IMR-90 (cell line): Measurements from ENCODE around the gene GALNT14. TPM values are rescaled to one million over a fixed set of nuclear protein-coding genes. Genes with fewer than 3 reads are reported as not detected.
A peak's percentile ranks its signal among the peaks of the same experiment; 100 is the strongest.

ENCODE experiments used
- ATAC-seq: fragments of 200-7000 bp; cut with Tn5 transposase; 2 replicates; pipeline ENCODE4 v1.9.1; 2020; ENCODE audit warnings: low read depth, mild to moderate bottlenecking, moderate library complexity
- BruUV-seq: library from RNA; stranded (reverse); fragments of 400-500 nt; replicated peaks from 2 replicates; lab custom pipeline; 2021; lab: Mats Ljungman, UMichigan
- CTCF ChIA-PET: fragments of 300-600 bp; formaldehyde crosslinking; extraction: SDS; loops from one replicate; lab custom pipeline; 2021; ENCODE audit warnings: antibody characterized with exemption; lab: Yijun Ruan, JAX
- POLR2A ChIA-PET: fragments of 300-600 bp; sonication (Branson Sonifier 250); formaldehyde crosslinking; loops from one replicate; lab custom pipeline; 2022; ENCODE audit warnings: antibody characterized with exemption; ENCODE audit not compliant: unreplicated experiment; lab: Charles Lee
- DNase-seq: peaks from one replicate; pipeline ENCODE4 v3.0.0; 2013
- H2AFZ ChIP-seq: replicated peaks from 2 replicates; pipeline ENCODE3; 2013; ENCODE audit warnings: low read length, mild to moderate bottlenecking; ENCODE audit not compliant: poor library complexity
- H2AK5ac ChIP-seq: 2 replicates; pipeline ENCODE4 v1.6.1; 2013; ENCODE audit warnings: low read depth, low read length, inconsistent platforms
- H2AK9ac ChIP-seq: replicated peaks from 2 replicates; pipeline ENCODE3; 2013; ENCODE audit warnings: mild to moderate bottlenecking, low read depth, low read length, moderate library complexity; ENCODE audit not compliant: poor library complexity
- H2BK120ac ChIP-seq: 2 replicates; pipeline ENCODE4 v1.6.1; 2013; ENCODE audit warnings: low read depth, low read length, inconsistent platforms
- H2BK15ac ChIP-seq: 3 replicates; pipeline ENCODE4 v1.6.1; 2013; ENCODE audit warnings: low read depth, low read length, inconsistent platforms
- H2BK20ac ChIP-seq: 2 replicates; pipeline ENCODE4 v1.6.1; 2013; ENCODE audit warnings: low read depth, mild to moderate bottlenecking, inconsistent platforms, low read length, moderate library complexity
- H2BK5ac ChIP-seq: 2 replicates; pipeline ENCODE4 v1.6.1; 2013; ENCODE audit warnings: mild to moderate bottlenecking, low read depth, low read length, inconsistent platforms; ENCODE audit not compliant: poor library complexity, severe bottlenecking
- H3K14ac ChIP-seq: replicated peaks from 2 replicates; pipeline ENCODE4 v1.6.1; 2013; ENCODE audit warnings: low read depth, low read length, inconsistent platforms
- H3K18ac ChIP-seq: 2 replicates; pipeline ENCODE4 v1.6.1; 2013; ENCODE audit warnings: low read depth, low read length, control low read depth
- H3K23ac ChIP-seq: 2 replicates; pipeline ENCODE4 v1.6.1; 2013; ENCODE audit warnings: low read depth, low read length, inconsistent platforms
- H3K27ac ChIP-seq: 2 replicates; pipeline ENCODE4 v1.5.1; 2013; ENCODE audit warnings: mild to moderate bottlenecking, control low read depth, low read length; ENCODE audit not compliant: insufficient read depth
- H3K27me3 ChIP-seq: 2 replicates; pipeline ENCODE4 v1.6.1; 2013; ENCODE audit warnings: low read length; ENCODE audit not compliant: control insufficient read depth, insufficient read depth
- H3K36me3 ChIP-seq: 2 replicates; pipeline ENCODE4 v1.6.1; 2013; ENCODE audit warnings: low read length, mixed read lengths; ENCODE audit not compliant: control insufficient read depth, insufficient read depth
- H3K4ac ChIP-seq: 2 replicates; pipeline ENCODE4 v1.6.1; 2013; ENCODE audit warnings: low read depth, low read length, inconsistent platforms
- H3K4me1 ChIP-seq: 2 replicates; pipeline ENCODE4 v1.6.1; 2013; ENCODE audit warnings: low read length, mixed read lengths; ENCODE audit not compliant: control insufficient read depth, insufficient read depth
- H3K4me2 ChIP-seq: 2 replicates; pipeline ENCODE4 v1.6.1; 2013; ENCODE audit warnings: low read depth, mild to moderate bottlenecking, control low read depth, low read length, moderate library complexity
- H3K4me3 ChIP-seq: 2 replicates; pipeline ENCODE4 v1.5.1; 2013; ENCODE audit warnings: low read depth, mild to moderate bottlenecking, control low read depth, low read length, moderate library complexity; ENCODE audit not compliant: insufficient read depth
- H3K56ac ChIP-seq: 2 replicates; pipeline ENCODE4 v1.6.1; 2013; ENCODE audit warnings: low read length, inconsistent platforms; ENCODE audit not compliant: insufficient read depth; ENCODE audit errors: extremely low read depth
- H3K79me1 ChIP-seq, 2 experiments: 2 replicates each; pipeline ENCODE4 v1.6.1; 2013; ENCODE audit warnings: low read length in 2 of 2, inconsistent platforms in 1 of 2, low read depth in 1 of 2
- H3K9ac ChIP-seq: 2 replicates; pipeline ENCODE4 v1.6.1; 2013; ENCODE audit warnings: low read depth, low read length, control low read depth
- H3K9me1 ChIP-seq: 2 replicates; pipeline ENCODE4 v1.6.1; 2013; ENCODE audit warnings: low read length, inconsistent platforms; ENCODE audit not compliant: insufficient read depth
- H3K9me3 ChIP-seq: 2 replicates; pipeline ENCODE4 v1.6.1; 2013; ENCODE audit warnings: low read length; ENCODE audit not compliant: control insufficient read depth, insufficient read depth
- H4K20me1 ChIP-seq: 2 replicates; pipeline ENCODE4 v1.6.1; 2013; ENCODE audit warnings: low read length, inconsistent platforms; ENCODE audit not compliant: insufficient read depth
- H4K5ac ChIP-seq: 2 replicates; pipeline ENCODE4 v1.6.1; 2013; ENCODE audit warnings: mild to moderate bottlenecking, low read depth, low read length, control low read depth
- H4K8ac ChIP-seq, 2 experiments: 2 replicates each; pipeline ENCODE4 v1.6.1; 2013; ENCODE audit warnings: low read depth in 2 of 2, low read length in 2 of 2, control low read depth in 1 of 2, inconsistent platforms in 1 of 2
- H4K91ac ChIP-seq: 2 replicates; pipeline ENCODE4 v1.6.1; 2013; ENCODE audit warnings: low read depth, low read length, inconsistent platforms; ENCODE audit not compliant: insufficient read depth
- MXI1 ChIP-seq: IDR thresholded peaks from 2 replicates; pipeline ENCODE4 v1.6.1; 2012; ENCODE audit warnings: low read depth, mild to moderate bottlenecking, low read length, moderate library complexity, borderline replicate concordance
- RAD21 ChIP-seq: IDR thresholded peaks from 2 replicates; pipeline ENCODE4 v1.6.1; 2012; ENCODE audit warnings: low read length, improper control_type of control experiment
- SMC3 ChIP-seq: fragments of 150-350 bp; IDR thresholded peaks from 2 replicates; pipeline ENCODE4 v1.6.1; 2016; ENCODE audit warnings: low read depth, mild to moderate bottlenecking, antibody characterized with exemption, low read length, moderate library complexity
- WGBS, 2 experiments: methylation state at CpG; one replicate each; pipeline versions ENCODE4 v1.1.5 to v1.1.7; 2013; ENCODE audit warnings: missing lambda C conversion rate in 2 of 2; ENCODE audit not compliant: insufficient read length in 1 of 2; ENCODE audit errors: extremely low coverage in 2 of 2; 5-methylcytosine and 5-hydroxymethylcytosine counted together
- dilution Hi-C: fragments of 300-500 bp; cut with HindIII; formaldehyde crosslinking; loops from one replicate; pipeline ENCODE4 v1.14.3; 2018; ENCODE audit warnings: low sequenced_read_pairs; ENCODE audit not compliant: unreplicated experiment
- in situ Hi-C: fragments of 300-500 bp; cut with MboI; formaldehyde crosslinking; loops from 3 replicates; pipeline ENCODE4 v1.14.3; 2019; ENCODE audit warnings: low sequenced_read_pairs, inconsistent platforms, mixed read lengths
- intact Hi-C: fragments of 100-400 bp; cut with micrococcal nuclease; formaldehyde crosslinking; loops from 2 replicates; pipeline ENCODE4 v1.10.0; 2022
- polyA plus RNA-seq, 3 experiments: library from polyadenylated mRNA; depleted of rRNA; stranded (reverse); fragments of >200 nt; gene quantifications; 2 replicates each; pipeline ENCODE4 v1.2.3, GENCODE V29; 2012; ENCODE audit warnings: low replicate concordance in 1 of 3
- total RNA-seq: library from RNA; depleted of rRNA; stranded (reverse); fragments of >200 nt; gene quantifications from 2 replicates; pipeline ENCODE4 v1.2.3, GENCODE V29; 2012
- TF ChIP-seq, protein P1 (sequence below): conservative IDR thresholded peaks from 2 replicates; pipeline ENCODE4 v1.5.1; 2012; ENCODE audit warnings: mild to moderate bottlenecking, low read depth, low read length, improper control_type of control experiment

GALNT14 gene
- total and polyA plus RNA-seq, 2 of the 4 experiments (the other 2 are of a cell fraction): 0.15 to 0.18 TPM

DNA sequence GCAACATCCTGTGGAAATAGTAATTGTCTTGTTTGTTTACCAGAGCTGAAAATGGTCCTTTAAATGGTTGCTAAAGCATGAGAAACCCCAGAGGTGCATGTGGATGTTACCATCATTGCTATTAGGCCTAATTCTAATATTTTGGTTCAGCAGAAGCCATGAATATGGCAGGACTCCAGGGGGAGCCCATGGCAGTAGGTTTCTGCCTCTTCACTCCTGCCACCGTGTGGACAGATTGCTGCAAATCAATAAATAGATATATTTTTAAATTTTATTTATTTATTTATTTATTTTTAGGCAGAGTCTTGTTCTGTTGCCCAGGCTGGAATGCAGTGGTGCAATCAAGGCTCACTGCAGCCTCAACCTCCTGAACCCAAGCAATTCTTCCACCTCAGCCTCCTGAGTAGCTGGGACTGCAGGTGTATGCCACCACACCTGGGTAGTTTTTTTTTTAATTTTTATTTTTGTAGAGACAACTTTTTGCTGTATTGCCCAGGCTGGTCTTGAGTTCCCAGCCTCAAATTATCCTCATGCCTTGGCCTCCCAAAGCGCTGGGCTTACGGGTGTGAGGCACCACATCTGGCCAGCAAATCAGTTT, 276.1 kb downstream of the GALNT14 start:
- intact Hi-C loops: loop anchor here (1.0 to 5.0 kb wide), 3 partner anchors 150 to 471 kb away; no protein-coding TSS in a partner anchor
- dilution Hi-C loops: no loop called here

More for the DNA sequence above, 276.1 kb downstream of the GALNT14 start:
- ChIA-PET CTCF (interaction anchor here (0.6 to 2.4 kb wide), 9 partner anchors 11 to 705 kb away, joined by 3 to 13 read pairs (median 4); no protein-coding TSS in a partner anchor), POLR2A (no interaction called here)
- H3K23ac ChIP-seq: no peak overlapping the region
- no peaks in the 10 kb centered on the region for H3K9me3 ChIP-seq
- H2BK20ac ChIP-seq: no peak overlapping the region
- no TSS peak for BruUV-seq
- H3K4me2 ChIP-seq: no peak overlapping the region
- H3K18ac ChIP-seq: no peak overlapping the region
- H3K56ac ChIP-seq: no peak overlapping the region
- no peak overlapping the region for H3K4me3 ChIP-seq
- TF ChIP-seq RAD21: peak; percentile 49
- TF ChIP-seq MXI1: no peak
- TF ChIP-seq SMC3: peak; percentile 70
- TF ChIP-seq, protein P1, sequence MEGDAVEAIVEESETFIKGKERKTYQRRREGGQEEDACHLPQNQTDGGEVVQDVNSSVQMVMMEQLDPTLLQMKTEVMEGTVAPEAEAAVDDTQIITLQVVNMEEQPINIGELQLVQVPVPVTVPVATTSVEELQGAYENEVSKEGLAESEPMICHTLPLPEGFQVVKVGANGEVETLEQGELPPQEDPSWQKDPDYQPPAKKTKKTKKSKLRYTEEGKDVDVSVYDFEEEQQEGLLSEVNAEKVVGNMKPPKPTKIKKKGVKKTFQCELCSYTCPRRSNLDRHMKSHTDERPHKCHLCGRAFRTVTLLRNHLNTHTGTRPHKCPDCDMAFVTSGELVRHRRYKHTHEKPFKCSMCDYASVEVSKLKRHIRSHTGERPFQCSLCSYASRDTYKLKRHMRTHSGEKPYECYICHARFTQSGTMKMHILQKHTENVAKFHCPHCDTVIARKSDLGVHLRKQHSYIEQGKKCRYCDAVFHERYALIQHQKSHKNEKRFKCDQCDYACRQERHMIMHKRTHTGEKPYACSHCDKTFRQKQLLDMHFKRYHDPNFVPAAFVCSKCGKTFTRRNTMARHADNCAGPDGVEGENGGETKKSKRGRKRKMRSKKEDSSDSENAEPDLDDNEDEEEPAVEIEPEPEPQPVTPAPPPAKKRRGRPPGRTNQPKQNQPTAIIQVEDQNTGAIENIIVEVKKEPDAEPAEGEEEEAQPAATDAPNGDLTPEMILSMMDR: peak; percentile 88
- no peak overlapping the region for H3K14ac ChIP-seq
- no peaks in the 10 kb centered on the region for H3K79me1 ChIP-seq
- no peak overlapping the region for H2AFZ ChIP-seq
- H3K27me3 ChIP-seq: no peaks in the 10 kb centered on the region
- H2BK120ac ChIP-seq: no peak overlapping the region
- no peak overlapping the region for H2AK5ac ChIP-seq
- no peaks in the 10 kb centered on the region for H3K9me1 ChIP-seq
- peak; percentile 53 for ATAC-seq
- no peaks in the 10 kb centered on the region for H4K20me1 ChIP-seq
- H3K4ac ChIP-seq: no peak overlapping the region
- H4K5ac ChIP-seq: no peak overlapping the region
- no peaks in the 10 kb centered on the region for H3K4me1 ChIP-seq
- H2AK9ac ChIP-seq: no peak overlapping the region
- in situ Hi-C loops: loop anchor here (10.0 to 25.0 kb wide), 2 partner anchors 473 to 650 kb away; no protein-coding TSS in a partner anchor
- H2BK5ac ChIP-seq: no peak overlapping the region
- no peaks in the 10 kb centered on the region for H3K36me3 ChIP-seq
- no peak overlapping the region for H4K91ac ChIP-seq
- no CpG with 5 or more reads among the region's 3 CpGs for WGBS, 2 experiments
- DNase-seq: peak; percentile 73
- no peak overlapping the region for H2BK15ac ChIP-seq
- no peak overlapping the region for H3K27ac ChIP-seq
- H3K9ac ChIP-seq: no peak overlapping the region
- no peak overlapping the region for H4K8ac ChIP-seq
